GM12801 (cell line): ENCODE measurements around the gene TGM2.

Experiments
- CTCF ChIP-seq: IDR thresholded peaks from one replicate; pipeline ENCODE4 v1.5.1; 2011; ENCODE audit warnings: control low read depth; ENCODE audit not compliant: insufficient read length; ENCODE audit errors: extremely low read depth

The TGM2 gene

DNA sequence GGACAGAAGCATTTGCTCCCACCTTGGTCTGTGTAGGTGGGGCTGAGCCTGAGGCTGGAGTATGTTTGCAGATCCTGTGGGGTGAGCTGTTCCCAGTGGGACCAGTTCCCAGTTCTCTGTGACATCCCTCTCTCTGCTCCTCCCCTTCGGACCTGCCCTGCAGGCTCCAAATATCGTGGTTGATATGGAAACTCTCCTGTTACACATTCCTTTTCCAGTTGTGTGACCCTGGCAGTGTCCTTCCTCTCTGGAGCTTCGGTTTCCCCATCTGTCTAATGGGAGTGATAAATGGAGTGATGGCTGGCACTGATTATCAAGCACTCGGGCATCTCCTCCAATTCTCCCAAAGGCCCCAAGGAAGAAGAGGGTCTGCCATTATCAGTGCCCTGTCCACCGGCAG is 15.7 kb upstream of the TGM2 start:
- TF ChIP-seq CTCF, result no peak

DNA sequence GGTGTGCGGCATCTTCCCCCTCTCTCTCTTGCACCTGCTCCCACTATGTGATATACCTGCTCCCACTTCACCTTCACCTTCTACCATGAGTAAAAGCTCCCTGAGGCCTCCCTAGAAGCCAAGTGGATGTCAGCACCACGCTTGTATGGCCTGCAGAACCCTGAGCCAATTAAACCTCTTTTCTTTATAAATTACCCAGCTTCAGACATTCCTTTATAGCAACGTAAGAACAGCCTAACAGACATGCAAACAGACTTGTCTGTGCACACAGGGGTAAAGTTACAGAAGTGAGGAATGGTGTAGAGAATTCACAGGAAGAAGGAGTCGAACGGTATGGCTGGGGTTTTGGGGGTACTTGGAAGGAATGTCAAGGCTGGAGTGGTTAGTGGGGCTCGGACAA is 14.8 kb upstream of the TGM2 start:
- no peak for TF ChIP-seq CTCF

DNA sequence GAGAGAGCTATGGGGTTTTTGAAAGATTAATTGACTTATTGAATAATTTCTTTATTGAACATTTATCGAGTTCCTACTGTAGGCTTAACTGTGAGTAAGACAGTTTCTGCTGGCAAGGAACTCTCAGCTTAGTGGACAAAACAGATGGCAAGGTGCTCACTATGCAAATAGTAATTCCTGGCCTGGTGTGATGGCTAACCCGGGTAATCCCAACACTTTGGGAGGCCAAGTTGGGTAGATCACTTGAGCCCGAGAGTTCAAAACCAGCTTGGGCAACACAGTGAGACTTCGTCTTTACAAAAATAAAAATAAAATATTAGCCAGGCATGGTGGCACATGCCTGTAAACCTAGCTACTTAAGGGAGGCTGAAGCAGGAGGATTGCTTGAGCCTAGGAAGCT is 13.5 kb upstream of the TGM2 start:
- no peak for TF ChIP-seq CTCF

GRCh38 chr20:38178065-38178491 is 13.0 kb upstream of the TGM2 start:
- no peak for TF ChIP-seq CTCF

GRCh38 chr20:38177201-38177600 is 12.1 kb upstream of the TGM2 start:
- TF ChIP-seq CTCF, result no peak

DNA sequence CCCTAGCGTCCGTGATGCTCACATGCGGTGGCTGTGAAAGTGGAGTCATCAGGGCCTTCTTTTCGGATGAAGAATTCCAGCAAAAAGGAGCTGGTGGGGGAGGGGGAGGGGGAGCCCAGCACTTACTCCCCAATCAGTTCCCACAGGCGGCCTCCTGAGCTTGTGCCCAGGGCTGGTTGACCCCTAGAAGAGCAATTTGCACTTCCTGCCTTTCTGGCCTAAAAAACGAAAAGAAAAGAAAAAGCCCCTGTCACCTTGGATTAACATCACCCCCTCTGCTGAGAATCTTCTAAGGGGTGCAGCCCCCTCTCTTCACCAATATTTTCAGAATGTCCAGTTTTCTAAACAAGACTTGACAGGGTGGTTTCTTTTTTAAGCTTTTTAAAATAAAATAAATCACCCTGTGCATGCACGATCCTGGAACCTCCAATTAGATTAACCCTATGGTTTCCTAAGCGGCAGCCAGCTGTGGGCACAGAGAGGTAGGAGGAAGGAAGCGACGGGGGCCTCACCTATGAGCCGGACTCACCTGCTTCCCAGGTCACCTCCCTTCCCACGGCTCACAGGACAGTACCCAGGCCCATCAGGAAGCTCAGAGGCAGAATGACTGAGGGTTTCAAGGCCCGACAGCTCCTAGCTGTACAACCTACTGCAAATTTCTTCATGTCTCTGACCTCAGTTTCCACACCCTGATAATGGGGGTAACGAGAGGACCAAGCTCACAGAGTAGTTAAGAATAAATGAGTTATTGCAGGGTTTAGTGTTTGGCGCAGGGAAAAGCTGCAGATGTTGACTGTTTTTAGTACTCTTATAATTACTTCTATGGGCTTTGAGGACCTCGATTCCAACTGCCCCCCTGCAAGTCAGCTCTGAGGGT is 10.5 kb upstream of the TGM2 start:
- no peak for TF ChIP-seq CTCF

GRCh38 chr20:38173237-38174156 is 8.4 kb upstream of the TGM2 start:
- no peak for TF ChIP-seq CTCF
